Measurements from ENCODE around the gene ASNSD1.
"Not testable (repeated sequence)": the region's sequence is repeated elsewhere in the genome, so short reads cannot be mapped to it uniquely, and the experiment has no call there.

ASNSD1 gene

GRCh38 chr2:189648846-189649509 is 12.3 kb upstream of the ASNSD1 start:
- no peak for DNase-seq

DNA sequence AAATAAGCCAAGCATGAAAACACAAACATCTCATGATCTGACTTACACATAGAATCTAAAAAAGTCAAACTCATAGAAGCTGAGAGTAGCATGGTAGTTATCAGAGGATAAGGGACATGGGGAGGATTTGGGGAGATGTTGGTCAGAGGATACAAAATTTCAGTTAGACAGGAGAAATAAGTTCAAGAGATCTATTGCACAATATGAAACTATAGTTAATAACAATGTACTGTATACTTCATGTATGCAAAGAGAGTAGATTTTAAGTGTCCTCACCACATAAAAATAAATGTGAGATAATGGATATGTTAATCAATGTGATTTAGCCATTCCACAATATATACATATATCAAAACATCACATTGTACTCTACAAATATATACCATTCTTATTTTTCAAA is 10.0 kb upstream of the ASNSD1 start:
- no peak for DNase-seq

DNA sequence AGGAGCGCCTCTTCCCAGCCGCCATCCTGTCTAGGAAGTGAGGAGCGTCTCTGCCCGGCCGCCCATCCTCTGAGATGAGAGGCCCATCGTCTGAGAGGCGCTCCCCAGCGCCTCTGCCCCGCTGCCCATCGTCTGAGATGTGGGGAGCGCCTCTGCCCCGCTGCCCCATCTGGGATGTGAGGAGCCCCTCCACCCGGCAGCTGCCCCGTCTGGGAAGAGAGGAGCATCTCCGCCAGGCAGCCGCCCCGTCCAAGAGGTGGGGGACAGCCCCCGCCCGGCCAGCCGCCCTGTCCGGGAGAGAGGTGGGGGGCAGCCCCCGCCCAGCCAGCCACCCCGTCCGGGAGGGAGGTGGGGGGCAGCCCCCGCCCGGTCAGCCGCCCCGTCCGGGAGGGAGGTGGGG is 7.8 kb upstream of the ASNSD1 start:
- DNase-seq, result not testable (repeated sequence)

DNA sequence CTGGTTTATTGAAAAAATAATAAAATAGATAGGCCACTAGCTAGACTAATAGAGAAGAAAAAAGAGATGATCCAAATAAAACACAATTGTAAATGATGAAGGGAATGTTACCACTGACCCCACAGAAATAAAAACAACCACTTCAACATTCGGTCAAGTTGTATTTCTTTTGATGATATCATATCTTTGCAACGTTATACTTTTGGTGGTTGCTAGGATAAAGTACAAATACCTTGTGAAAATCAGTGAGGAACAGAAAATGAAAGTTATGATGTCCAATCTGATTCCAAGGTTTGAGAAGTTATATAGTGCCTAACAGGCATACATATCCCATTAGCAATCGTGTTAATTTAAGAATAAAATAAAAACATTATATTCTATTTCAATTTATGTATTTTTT is 6.6 kb upstream of the ASNSD1 start:
- no peak for DNase-seq

DNA sequence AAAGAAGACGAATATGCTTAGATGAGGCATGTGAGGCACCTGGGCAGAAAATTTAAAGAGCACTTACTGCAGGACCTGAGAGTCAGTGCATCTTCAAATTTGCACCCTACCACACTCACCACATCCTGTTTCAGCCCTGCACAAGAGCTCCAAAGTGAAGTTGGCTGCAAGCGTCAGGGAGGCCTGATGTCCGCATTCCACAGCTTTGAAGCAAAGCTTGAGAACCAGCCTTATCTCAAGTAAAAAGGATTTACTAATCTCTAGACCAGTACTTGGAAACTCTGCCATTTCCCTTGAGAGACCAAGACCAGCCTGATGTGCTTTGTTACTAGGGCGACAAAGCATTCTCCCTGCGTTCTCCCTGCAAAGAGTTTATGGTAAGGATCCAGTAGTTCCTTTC is 3.4 kb upstream of the ASNSD1 start:
- DNase-seq, result no peak

GRCh38 chr2:189658306-189659212 is 2.7 kb upstream of the ASNSD1 start:
- DNase-seq, result no peak

DNA sequence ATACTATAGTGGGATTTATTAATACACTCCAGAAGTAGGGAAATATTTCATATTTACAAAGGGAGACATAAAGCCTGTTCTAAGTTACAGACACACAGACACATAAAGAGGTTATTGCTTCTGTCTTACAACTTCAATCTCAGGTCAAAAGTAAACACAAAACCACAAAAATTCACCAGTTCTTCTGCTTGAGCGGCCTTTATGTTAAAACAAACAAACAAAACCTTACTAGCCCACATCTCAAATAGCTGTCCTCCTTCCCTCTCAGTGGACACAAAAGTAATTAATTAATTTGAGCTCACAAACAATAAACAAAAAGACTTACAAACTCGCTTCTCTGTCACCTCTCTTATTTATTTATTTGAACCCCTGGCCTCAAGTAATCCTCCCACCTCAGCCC is 1.5 kb upstream of the ASNSD1 start:
- no peak for DNase-seq

DNA sequence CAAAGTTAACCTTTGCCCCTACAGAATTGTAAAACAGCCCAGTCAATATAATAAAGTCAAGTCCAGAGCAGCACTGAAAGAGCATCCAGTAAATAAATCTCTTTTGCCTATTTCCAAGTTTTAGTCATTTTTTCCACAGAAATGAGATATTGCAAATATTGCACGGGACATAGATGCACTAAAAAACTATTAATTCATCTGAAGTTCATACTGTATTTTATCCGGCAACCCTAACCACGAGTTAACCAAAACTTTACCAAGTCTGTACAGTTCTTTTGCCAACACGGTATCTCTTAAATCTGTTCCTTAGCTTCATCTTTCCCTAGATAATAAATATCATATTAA is 484 bp upstream of the ASNSD1 start:
- no peak for DNase-seq

- DNase-seq, result no peak
These were observed 680 bp downstream of the ASNSD1 start for GRCh38 chr2:189661957-189662321.

GRCh38 chr2:189662669-189663226 is 1.5 kb downstream of the ASNSD1 start:
- no peak for DNase-seq

DNA sequence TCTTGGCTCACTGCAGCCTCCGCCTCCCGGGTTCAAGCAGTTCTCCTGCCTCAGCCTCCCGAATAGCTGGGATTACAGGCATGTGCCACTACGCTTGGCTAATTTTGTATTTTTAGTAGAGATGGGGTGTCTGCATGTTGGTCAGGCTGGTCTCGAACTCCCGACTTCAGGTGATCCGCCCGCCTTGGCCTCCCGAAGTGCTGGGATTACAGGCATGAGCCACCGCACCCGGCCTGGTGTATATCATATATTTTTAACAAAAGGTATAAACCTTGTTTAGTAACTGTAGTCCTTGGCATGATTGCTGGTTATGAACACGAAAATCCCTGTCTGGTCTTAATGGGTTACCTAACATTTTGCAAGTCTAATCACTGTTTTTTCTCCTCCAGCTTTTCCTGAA is 2.1 kb downstream of the ASNSD1 start:
- not testable (repeated sequence) for DNase-seq

- DNase-seq, result no peak
These were observed 8.7 kb downstream of the ASNSD1 start for GRCh38 chr2:189669913-189670312.

DNA sequence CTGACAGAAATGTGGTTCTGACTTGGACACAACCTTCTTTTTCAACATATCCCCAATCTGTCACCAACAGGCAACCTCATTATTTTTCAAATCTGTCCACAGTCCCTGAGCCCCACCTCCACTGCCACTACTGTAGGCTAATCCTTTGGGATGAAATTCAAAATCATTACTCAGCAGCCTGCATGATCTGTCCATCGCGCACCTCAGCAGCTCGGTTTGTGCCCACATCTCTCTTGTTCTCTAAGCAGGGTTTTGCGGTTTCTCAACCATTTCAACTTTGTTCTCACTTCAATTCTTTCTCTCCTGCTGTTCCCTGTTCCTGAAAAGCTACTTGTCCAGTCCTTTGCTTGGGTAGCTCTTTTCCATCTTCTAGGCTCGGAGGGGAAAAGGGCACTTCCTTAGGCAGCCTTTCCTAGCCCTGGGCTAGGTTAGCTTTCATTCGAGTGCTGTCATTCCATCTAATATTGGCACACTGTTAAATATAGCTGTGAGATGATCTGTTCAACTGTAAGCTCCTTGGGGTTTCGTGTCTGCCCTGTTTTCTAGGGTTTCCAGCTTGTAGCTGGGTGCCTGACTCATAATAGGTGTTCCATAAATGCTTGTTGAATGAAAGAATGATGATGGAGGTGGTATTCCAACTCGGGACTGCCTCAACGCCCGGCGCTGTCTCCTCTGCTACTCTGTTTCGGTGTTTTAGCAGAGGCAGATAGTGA is 12.6 kb downstream of the ASNSD1 start:
- no peak for DNase-seq

DNA sequence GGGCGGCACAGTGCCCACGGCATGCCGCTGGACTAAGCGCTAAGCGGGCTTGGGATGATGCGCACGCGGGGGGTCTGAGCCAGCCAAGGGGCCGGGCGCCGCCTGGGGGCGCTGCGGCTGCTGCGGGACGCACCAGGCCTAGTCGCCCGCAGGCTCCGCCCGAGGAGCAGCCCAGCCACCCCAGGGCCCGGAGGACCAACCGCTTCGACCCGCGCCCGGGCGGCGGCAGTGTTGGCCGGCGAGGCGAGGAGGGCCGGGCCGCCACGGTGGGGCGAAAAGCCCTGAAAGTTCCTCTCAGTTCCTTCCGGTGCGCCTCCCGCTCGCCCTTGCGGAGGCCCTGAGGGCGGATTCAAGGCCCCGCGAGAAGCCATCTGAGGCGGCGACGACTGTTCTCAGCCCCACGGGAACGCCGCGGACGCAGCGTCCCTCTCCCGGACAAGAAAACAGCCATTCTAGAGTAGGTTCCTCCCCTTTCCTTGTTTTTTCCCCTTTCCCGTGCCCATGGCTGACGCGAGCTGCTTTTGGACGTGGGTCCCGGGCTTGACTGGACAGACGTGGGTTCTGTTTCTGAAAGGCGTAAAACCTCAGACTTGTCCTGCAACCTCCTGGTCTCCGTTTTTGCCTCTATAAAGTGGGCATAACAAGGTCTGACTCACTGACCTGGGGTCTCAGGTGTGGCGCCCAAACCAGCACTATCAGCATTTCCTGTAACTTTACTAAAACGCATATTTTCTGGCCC is 13.3 kb downstream of the ASNSD1 start, which contains the start of gene ANKAR:
TSS of gene ANKAR (plus strand) at position 297 of the 739 bp plus-strand sequence. CDS start 1,821 bp downstream, outside the sequence.
- DNase-seq, result peak in 2 of 3 experiments; percentile 7 to 14

- no peak for DNase-seq
These were observed 15.2 kb downstream of the ASNSD1 start for GRCh38 chr2:189676471-189676870.

GRCh38 chr2:189679226-189679625 is 18.0 kb downstream of the ASNSD1 start:
- no peak for DNase-seq

DNA sequence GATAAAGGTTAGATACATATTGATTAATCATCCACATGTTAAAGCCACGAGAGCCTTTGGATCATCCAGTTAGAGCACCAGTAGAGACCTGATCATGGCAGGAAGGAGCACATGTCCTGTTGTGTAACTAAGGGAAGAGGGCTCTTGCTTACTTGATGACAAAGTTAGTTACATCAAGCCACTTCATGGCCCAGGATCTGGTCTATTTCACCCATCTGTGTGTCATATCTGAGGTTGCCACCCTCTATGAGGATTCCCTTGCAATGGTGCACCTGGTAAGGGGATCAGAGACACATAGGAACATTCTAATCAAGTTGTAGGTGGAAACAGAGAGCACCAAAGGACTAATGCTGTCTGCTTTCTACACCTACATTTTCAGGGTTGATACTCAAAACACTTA is 19.9 kb downstream of the ASNSD1 start:
- DNase-seq, result no peak

- no peak for DNase-seq
These were observed 20.6 kb downstream of the ASNSD1 start for GRCh38 chr2:189681903-189682302.

- DNase-seq, result no peak
These were observed 22.1 kb downstream of the ASNSD1 start for GRCh38 chr2:189683348-189683747.

GRCh38 chr2:189684811-189685210 is 23.6 kb downstream of the ASNSD1 start:
- no peak for DNase-seq

- DNase-seq, result no peak
These were observed 24.4 kb downstream of the ASNSD1 start for GRCh38 chr2:189685540-189686229.

- not testable (repeated sequence) for DNase-seq
These were observed 26.5 kb downstream of the ASNSD1 start for GRCh38 chr2:189687796-189688195.
